HepG2 (cell line): ENCODE results near the gene HYAL1.

Experiments used
- NR2F6 ChIP-seq, 2 experiments: IDR thresholded peaks; 2 replicates each; pipeline ENCODE4 v1.6.1; 2016; ENCODE audit warnings: antibody characterized with exemption in 1 of 2, mild to moderate bottlenecking in 1 of 2
- TF ChIP-seq, protein P1 (sequence below): IDR thresholded peaks from 2 replicates; pipeline ENCODE4 v1.6.1; 2012; ENCODE audit warnings: inconsistent platforms

DNA sequence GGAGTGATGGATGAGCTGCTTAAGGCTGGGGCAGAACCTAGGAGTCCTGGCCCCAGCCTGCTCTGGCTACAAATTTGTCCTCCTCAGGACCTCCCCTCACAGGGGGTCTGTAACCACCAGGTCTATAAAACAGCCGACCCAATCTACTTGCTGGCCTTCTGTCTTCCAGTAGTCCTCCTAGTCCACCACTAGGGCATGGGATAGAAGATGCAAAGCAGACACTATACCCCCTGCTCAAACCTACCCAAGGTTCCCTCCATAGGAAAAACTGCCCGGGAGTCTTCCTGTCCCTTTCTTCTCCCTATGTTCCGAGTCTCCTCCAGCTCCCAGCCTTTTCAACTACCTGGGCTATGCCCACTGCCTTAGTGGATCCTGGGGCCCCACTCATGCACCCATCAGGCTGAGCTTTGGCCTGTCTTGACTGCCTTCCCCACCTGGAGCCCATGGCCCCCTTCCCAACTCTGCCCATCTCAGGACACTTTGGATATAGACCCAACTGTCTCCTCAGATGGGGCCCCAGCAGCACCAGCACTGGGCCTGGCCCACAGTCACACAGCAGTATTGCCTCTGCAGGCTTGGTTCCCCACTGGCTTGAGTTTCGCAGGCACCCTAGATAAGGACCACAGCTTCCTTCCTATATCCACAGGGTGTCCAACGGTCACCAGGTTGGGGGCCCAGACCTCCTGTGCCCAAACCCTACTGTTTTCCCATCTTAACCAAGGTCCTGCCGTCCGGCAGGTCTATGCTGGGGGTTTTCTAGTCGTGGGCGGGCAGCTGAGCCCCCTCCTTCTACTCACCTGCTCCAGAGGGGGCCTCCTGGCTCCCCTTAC lies 5.3 kb downstream of the HYAL1 start:
- TF ChIP-seq NR2F6 (IDR thresholded peaks at IDR 0.05) = no peak
- TF ChIP-seq NR2F6 (CRISPR knock-in tag; IDR thresholded peaks at IDR 0.05) = no peak
- TF ChIP-seq, protein P1, sequence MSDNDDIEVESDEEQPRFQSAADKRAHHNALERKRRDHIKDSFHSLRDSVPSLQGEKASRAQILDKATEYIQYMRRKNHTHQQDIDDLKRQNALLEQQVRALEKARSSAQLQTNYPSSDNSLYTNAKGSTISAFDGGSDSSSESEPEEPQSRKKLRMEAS = no peak
